Stimulated activated CD4-positive, alpha-beta T cell treated with anti-CD3 and anti-CD28 coated beads, TNF-alpha, amount 100 ng/mL, for 4 hours (primary cell): ENCODE measurements around the gene STK16.
"Not testable (repeated sequence)": the region's sequence is repeated elsewhere in the genome, so short reads cannot be mapped to it uniquely, and the experiment has no call there.

Source experiments
- DNase-seq, 3 experiments: peaks; one replicate each; pipeline ENCODE4 v3.0.0-alpha.2; 2020; ENCODE audit warnings: low read depth in 3 of 3

Gene STK16

GRCh38 chr2:219287116-219287440 is 41.8 kb downstream of the STK16 start:
- not testable (repeated sequence) for DNase-seq

- DNase-seq, result no peak
These were observed 42.4 kb downstream of the STK16 start for GRCh38 chr2:219287580-219288265.

DNA sequence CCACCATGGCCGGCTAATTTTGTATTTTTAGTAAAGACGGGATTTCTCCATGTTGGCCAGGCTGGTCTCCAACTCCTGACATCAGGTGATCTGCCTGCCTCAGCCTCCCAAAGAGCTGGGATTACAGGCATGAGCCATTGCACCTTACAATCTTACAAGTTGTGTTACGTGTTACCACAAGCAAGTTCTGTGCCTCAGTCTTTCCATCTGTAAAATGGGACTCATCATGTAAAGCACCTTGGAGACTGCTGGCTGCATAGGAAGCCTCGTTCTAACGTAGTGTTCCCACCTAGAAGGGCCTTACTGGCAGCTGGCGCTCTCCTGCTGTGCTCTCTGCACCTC is 43.9 kb downstream of the STK16 start:
- DNase-seq, result no peak

DNA sequence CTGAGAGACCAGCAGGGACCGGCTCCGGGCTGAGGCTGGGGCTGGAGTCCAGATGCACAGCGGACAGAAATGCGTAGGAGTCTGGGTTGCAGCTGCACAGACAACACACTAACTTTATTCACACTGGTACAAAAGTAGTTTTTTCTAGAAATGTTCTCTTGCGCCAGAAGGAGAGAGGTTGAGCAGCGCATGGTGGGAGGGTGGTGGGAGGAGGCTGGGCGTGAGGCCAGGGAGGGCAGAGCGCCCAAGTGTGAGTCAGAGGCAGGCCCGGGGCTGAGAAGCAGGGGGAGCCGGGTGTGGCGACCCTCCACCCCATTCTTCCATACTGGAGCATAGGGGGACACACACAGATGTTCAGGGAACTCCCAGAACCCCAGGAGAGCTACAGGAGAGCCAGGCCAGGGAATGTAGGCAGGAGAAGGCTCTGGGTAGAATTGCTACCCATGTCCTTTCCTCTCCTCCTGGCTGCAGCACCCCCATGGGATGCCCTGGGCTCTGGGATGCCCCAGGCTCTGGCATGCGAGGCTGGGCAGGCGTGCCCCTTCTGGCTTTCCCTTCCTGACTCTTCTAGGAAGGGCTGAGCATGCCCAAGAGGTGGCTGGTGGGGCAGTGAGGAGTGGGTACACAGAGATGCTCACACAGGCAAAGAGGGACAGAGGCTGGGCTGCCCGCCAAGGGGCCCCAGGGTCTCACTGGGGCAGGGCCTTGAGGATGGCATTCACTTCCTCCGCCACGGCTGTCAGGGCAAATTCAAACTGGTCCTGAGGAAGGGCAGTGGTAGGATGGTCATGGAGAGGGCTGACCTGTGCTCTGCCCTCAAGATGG is 44.5 kb downstream of the STK16 start:
- DNase-seq, result no peak

- no peak for DNase-seq
These were observed 45.3 kb downstream of the STK16 start for GRCh38 chr2:219290381-219291171.

DNA sequence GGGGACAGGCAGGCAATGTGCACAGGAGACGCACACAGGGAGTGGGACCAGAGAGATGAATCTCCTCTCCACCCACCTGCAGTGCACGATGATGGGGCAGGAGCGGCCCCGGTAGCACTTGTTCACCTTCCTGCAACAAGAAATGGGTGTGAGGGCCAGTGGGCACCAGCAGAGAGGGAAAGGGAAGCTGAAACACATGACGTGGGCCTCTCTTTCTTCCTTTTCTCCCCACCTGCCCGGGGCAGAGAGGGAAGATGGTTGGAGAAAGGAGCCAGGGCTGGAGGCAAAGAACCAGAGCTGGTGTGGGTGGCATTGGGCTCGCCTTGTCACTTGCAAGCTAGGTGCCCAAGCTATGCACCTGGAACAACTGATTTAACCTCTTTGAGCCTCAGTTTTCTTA is 46.1 kb downstream of the STK16 start:
- DNase-seq, result no peak

DNA sequence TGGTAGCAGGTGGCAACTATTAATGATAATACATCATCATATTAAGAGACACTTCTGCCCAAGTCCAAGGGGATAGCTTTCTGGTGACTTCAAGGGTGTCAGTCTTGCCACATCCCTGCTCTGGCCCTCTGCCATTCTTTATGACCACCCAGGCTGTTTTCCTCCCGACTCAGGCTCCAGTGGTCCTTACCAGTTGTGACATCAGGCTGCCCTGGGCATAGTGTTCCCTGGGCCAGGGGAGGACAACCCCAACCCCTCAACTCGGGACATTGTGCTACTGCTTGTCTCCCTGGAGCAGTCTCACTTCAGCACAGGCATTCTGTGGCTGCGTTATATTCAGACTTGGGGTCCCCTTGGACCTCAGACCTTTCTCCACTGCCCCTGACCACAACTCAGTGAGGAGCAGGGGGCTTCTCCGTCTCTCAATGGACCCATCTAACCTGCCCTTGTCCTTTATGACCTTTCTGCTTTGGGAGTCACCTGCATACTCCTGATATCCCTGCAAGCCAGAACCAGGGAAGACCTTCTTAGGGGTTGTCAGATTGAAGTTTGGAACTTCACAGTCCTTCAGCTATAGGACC is 46.7 kb downstream of the STK16 start:
- DNase-seq, result no peak

DNA sequence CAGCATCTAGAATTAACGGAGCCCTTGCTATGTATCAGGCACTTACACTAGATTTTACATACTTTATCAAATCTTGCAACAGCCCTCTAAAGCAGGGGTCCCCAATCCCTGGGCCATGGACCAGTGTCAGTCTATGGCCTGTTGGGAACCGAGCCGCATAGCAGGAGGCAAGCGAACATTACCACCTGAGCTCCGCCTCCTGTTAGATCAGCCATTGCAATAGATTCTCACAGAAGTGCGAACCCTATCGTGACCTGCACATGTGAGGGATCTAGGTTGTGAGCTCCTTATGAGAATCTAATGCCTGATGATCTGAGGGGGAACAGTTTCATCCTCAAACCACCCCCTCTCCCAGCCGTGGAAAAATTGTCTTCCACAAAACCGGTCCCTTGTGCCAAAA is 47.3 kb downstream of the STK16 start:
- no peak for DNase-seq

DNA sequence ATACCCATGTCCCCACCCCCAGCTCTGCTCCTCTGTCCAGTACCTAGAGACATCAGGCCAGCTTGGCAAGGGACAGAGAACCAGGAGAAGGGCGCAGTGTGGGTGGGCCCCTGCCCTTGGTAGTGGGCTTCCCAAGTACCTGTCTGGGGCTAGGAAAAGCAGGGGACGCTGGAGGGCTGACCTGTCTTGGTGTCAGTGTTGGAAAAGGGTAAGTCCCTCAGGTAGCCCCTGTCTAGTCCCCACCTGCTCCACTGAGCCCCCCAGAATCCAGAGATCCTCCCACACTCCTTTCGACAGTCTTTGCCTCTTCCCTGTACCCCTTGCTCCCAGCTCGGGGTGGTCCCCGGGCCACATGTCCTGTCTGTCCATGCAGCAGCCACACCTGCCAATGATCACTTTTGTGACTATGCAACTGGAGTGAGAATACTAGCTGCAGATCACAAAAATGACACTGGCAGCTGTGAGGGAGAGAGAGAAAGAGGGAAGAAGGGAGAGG is 48.5 kb downstream of the STK16 start:
- no peak for DNase-seq

- peak; percentile 77 to 84 (median 78) for DNase-seq
These were observed 49.4 kb downstream of the STK16 start for GRCh38 chr2:219294356-219295351.

DNA sequence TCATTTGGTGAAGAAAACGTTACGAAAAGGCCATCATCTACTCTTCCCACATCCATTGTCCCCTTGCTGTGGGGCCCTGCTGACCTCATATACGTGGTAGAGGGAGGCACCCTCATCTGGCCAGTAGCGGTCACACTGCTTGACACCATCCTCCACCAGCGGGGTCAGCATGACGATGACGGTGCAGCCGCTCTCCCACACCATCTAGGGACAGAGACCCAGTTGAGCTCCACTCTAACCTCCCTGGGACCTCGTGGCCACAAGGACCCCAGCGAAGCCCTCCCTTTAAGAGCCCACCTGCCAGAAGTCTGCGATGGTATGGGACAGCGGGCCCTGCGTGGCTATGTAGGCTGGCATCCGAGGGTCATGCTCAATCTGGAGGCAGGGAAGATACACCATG is 50.9 kb downstream of the STK16 start:
- DNase-seq, result no peak

- no peak for DNase-seq
These were observed 51.5 kb downstream of the STK16 start for GRCh38 chr2:219296631-219297391.

DNA sequence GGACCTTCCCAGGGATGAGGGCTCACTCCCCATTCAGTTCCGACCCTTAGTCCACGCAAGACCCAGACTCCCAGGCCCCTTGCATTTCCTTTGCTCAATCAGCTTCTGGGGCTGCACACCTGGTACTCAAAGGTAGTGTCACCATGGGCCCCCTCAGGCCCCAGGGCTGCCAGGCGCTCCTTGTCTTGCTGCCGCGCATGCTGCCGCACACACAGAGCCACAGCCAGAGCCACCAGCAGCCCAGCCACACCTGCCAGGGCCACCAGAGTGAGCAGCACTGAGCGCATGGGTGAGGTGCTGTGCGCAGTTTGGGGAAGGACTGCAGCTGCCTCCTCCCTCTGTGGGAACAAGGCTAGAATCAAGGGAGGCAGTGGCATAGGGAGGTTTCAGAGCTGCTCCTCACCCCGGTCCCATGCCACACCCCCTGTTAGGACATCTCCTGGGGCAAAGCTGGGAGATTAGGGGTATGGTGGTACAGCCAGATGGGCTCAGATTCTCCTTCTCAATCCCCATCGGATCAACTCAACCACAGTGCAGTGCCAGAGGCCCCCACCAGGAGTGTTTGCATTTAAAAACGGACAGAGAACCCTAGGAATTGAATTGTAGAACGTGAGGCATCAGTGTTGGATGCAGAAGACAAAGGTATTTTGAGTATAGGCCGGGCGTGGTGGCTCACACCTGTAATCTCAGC is 52.6 kb downstream of the STK16 start:
- no peak for DNase-seq

GRCh38 chr2:219298759-219299371 is 53.6 kb downstream of the STK16 start:
- peak; percentile 77 to 83 (median 83) for DNase-seq

DNA sequence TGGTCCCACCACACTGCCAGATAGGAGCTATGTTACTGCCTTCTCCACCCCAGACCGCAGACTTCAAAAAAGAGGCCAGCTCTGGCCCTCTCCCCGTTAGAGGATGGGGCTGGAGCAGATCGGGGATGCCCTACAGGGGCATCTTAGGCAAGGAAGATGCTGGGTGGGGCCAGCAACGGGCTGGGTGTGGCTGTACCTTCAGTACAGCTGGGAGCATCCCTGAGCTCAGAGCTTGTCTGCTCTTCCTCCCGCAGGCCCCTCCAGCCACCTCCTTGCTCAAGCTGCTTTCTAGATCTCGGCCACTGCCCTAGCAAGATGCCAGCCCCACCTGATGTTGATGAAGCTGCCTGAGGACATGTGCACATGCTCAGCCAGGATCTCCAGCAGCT is 54.1 kb downstream of the STK16 start:
- no peak for DNase-seq
